GM12874 (cell line): ENCODE measurements around the gene CCR2.

Experiments used
- CTCF ChIP-seq: IDR thresholded peaks from 2 replicates; pipeline ENCODE4 v1.5.1; 2011; ENCODE audit warnings: low read depth, mild to moderate bottlenecking, control low read depth, low read length, moderate library complexity; ENCODE audit not compliant: insufficient read depth

The CCR2 gene

GRCh38 chr3:46365737-46366524 lies 12.0 kb downstream of the CCR2 start:
- no peak for TF ChIP-seq CTCF

GRCh38 chr3:46367811-46368210 lies 13.9 kb downstream of the CCR2 start:
- no peak for TF ChIP-seq CTCF

GRCh38 chr3:46368569-46368968 lies 14.7 kb downstream of the CCR2 start:
- TF ChIP-seq CTCF: peak; percentile 74

GRCh38 chr3:46369151-46369550 lies 15.2 kb downstream of the CCR2 start:
- TF ChIP-seq CTCF: no peak

- TF ChIP-seq CTCF: no peak
These were observed 15.8 kb downstream of the CCR2 start for GRCh38 chr3:46369675-46370132.

GRCh38 chr3:46370839-46371518 lies 17.1 kb downstream of the CCR2 start, which contains the start of gene CCR5:
Gene CCR5 (plus strand): TSS chr3:46370946. CDS start chr3:46372903, 1,957 bp downstream.
- no peak for TF ChIP-seq CTCF

- TF ChIP-seq CTCF: no peak
These were observed 17.8 kb downstream of the CCR2 start for GRCh38 chr3:46371519-46372340.
